HG03108 (cell line): ENCODE results near the gene SAP30L.

Experiments
- ATAC-seq: cut with Tn5 transposase; IDR thresholded peaks from one replicate; pipeline ENCODE4 v1.9.1; 2021; ENCODE audit warnings: moderate library complexity; ENCODE audit not compliant: unreplicated experiment

Gene SAP30L

GRCh38 chr5:154419236-154419635, 26.6 kb upstream of the SAP30L start:
- no peak for ATAC-seq

- no peak for ATAC-seq
Measured at GRCh38 chr5:154421868-154422267, 23.9 kb upstream of the SAP30L start.

- no peak for ATAC-seq
Measured at GRCh38 chr5:154422298-154422697, 23.5 kb upstream of the SAP30L start.

GRCh38 chr5:154428208-154428607, 17.6 kb upstream of the SAP30L start:
- ATAC-seq = no peak

- no peak for ATAC-seq
Measured at GRCh38 chr5:154429341-154429740, 16.5 kb upstream of the SAP30L start.

- no peak for ATAC-seq
Measured at GRCh38 chr5:154430466-154430865, 15.3 kb upstream of the SAP30L start.

GRCh38 chr5:154430961-154431630, 14.7 kb upstream of the SAP30L start:
- ATAC-seq = no peak

GRCh38 chr5:154435226-154435625, 10.6 kb upstream of the SAP30L start:
- no peak for ATAC-seq

GRCh38 chr5:154437281-154437965, 8.4 kb upstream of the SAP30L start:
- no peak for ATAC-seq

- no peak for ATAC-seq
Measured at GRCh38 chr5:154440540-154440939, 5.3 kb upstream of the SAP30L start.

GRCh38 chr5:154442801-154443200, 3.0 kb upstream of the SAP30L start:
- no peak for ATAC-seq

- no peak for ATAC-seq
Measured at GRCh38 chr5:154444556-154445421, 1.0 kb upstream of the SAP30L start.

- peak; percentile 14 for ATAC-seq
Measured at GRCh38 chr5:154446195-154447088, 645 bp downstream of the SAP30L start.

- no peak for ATAC-seq
Measured at GRCh38 chr5:154447089-154447725, 1.4 kb downstream of the SAP30L start.

GRCh38 chr5:154449786-154450185, 4.0 kb downstream of the SAP30L start:
- no peak for ATAC-seq

- no peak for ATAC-seq
Measured at GRCh38 chr5:154451957-154452356, 6.2 kb downstream of the SAP30L start.

GRCh38 chr5:154455585-154455984, 9.8 kb downstream of the SAP30L start:
- ATAC-seq = no peak

GRCh38 chr5:154456540-154456939, 10.7 kb downstream of the SAP30L start:
- no peak for ATAC-seq

- ATAC-seq = no peak
Measured at GRCh38 chr5:154459015-154459414, 13.2 kb downstream of the SAP30L start.

- no peak for ATAC-seq
Measured at GRCh38 chr5:154460172-154460571, 14.4 kb downstream of the SAP30L start.
